ENCODE measurements around the gene SLC35F1.

Gene SLC35F1

DNA sequence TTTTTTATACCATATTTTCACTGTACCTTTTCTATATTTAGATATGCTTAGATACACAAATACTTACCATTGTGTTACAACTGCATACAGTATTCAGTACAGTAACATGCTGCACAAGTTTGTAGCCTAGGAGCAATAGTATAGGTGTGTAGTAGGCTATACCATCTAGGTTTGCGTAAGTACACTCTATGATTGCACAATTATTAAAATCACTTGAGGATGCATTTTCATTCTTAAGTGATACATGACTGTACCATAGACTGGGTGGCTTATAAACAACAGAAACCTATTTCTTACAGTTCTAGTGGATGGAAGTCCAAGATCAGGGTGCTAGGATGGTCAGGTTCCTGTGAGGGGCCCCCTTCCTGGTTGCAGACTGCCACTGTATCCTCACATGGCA, 234.1 kb downstream of the SLC35F1 start:
- H3K4me3 ChIP-seq (ENCODE audit: severe bottlenecking): no peak overlapping the region
- ATAC-seq (ENCODE audit: low read depth) (no peak), DNase-seq (ENCODE audit: low spot score) (no peak)
- no peaks in the 10 kb centered on the region for H3K36me3 ChIP-seq (ENCODE audit: low read depth)
- no peak overlapping the region for H3K27ac ChIP-seq (ENCODE audit: poor library complexity, severe bottlenecking)
- H3K4me1 ChIP-seq (ENCODE audit: insufficient read depth, poor library complexity, severe bottlenecking): no peaks in the 10 kb centered on the region
- H3K27me3 ChIP-seq (ENCODE audit: insufficient read depth, poor library complexity, severe bottlenecking): no peaks in the 10 kb centered on the region
- no peaks in the 10 kb centered on the region for H3K9me3 ChIP-seq (ENCODE audit: severe bottlenecking)
- TF ChIP-seq, protein P1, sequence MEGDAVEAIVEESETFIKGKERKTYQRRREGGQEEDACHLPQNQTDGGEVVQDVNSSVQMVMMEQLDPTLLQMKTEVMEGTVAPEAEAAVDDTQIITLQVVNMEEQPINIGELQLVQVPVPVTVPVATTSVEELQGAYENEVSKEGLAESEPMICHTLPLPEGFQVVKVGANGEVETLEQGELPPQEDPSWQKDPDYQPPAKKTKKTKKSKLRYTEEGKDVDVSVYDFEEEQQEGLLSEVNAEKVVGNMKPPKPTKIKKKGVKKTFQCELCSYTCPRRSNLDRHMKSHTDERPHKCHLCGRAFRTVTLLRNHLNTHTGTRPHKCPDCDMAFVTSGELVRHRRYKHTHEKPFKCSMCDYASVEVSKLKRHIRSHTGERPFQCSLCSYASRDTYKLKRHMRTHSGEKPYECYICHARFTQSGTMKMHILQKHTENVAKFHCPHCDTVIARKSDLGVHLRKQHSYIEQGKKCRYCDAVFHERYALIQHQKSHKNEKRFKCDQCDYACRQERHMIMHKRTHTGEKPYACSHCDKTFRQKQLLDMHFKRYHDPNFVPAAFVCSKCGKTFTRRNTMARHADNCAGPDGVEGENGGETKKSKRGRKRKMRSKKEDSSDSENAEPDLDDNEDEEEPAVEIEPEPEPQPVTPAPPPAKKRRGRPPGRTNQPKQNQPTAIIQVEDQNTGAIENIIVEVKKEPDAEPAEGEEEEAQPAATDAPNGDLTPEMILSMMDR (IDR thresholded peaks at IDR 0.05; ENCODE audit: poor library complexity, severe bottlenecking): no peak

DNA sequence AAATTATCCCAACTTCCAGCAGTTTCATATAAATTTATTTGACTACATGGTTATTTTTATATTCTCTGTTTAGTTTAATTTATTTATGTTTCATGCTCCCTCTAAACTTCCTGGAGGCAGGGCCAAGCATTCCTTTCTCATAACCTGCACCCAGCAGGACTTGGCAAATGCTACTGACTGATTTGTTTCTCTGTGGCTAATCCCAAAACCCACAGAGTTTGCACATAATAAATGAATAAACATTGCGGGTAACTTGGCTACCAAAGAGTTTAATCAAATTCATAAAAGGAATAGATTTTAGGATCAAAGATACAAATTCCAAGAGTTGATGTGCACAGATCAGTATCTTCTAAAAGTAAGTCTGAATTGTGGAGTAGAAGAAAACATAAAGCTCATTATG, 239.5 kb downstream of the SLC35F1 start:
- no peak overlapping the region for H3K4me3 ChIP-seq (ENCODE audit: severe bottlenecking)
- TF ChIP-seq, protein P1 (IDR thresholded peaks at IDR 0.05; ENCODE audit: poor library complexity, severe bottlenecking): no peak

DNA sequence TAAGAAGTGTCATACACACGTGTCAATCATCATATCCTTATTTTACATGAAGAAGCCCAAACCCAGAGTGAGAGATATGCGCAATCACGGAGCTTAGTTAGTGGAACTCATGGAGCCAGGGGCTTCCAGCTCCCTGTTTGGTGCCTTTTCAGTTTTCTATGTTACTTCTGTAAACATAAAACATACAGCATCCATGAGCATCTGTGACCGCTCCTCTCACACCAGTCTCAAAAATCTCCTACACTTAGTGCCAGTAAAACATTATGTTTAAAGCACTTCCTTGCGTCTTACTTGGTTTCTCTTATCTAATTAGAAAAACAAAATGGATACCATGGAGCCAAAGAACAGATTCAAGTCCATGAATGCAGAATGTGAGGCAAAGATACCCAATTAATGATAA, 240.4 kb downstream of the SLC35F1 start:
- TF ChIP-seq, protein P1 (IDR thresholded peaks at IDR 0.05; ENCODE audit: poor library complexity, severe bottlenecking): no peak
- no peak overlapping the region for H3K27ac ChIP-seq (ENCODE audit: poor library complexity, severe bottlenecking)
- no peak for DNase-seq (ENCODE audit: low spot score)

More for the DNA sequence above, 239.5 kb downstream of the SLC35F1 start:
- H3K36me3 ChIP-seq (ENCODE audit: low read depth): no peaks in the 10 kb centered on the region
- DNase-seq (ENCODE audit: low spot score) (no peak), ATAC-seq (ENCODE audit: low read depth) (no peak)
- H3K4me1 ChIP-seq (ENCODE audit: insufficient read depth, poor library complexity, severe bottlenecking): no peaks in the 10 kb centered on the region
- H3K27ac ChIP-seq (ENCODE audit: poor library complexity, severe bottlenecking): no peak overlapping the region
- H3K27me3 ChIP-seq (ENCODE audit: insufficient read depth, poor library complexity, severe bottlenecking): no peaks in the 10 kb centered on the region
- H3K9me3 ChIP-seq (ENCODE audit: severe bottlenecking): no peaks in the 10 kb centered on the region

DNA sequence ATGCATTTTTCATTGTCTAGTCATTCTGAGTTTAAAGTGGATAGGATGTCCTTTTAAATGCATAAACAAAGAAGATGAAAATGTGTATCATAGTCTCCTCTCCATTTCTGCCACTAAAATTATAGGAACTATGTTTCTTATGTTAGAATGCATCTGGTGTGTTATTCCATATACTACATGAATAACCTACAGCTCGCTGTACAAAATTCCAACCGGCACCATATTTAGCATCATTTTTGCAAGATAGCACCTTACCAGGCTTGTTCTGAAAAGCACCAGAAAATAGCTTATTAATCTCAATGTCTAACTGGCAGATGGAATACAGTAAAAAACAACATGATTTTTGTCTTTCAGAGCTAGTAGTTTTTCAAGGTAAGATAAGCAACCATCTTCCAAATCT, 241.5 kb downstream of the SLC35F1 start:
- TF ChIP-seq, protein P1 (IDR thresholded peaks at IDR 0.05; ENCODE audit: poor library complexity, severe bottlenecking): no peak
- no peak for ATAC-seq (ENCODE audit: low read depth)
- Histone ChIP-seq H3K27me3 (ENCODE audit: insufficient read depth, poor library complexity, severe bottlenecking) (no peaks in the 10 kb centered on the region), H3K4me1 (ENCODE audit: insufficient read depth, poor library complexity, severe bottlenecking) (no peaks in the 10 kb centered on the region), H3K27ac (ENCODE audit: poor library complexity, severe bottlenecking) (no peak overlapping the region), H3K9me3 (ENCODE audit: severe bottlenecking) (no peaks in the 10 kb centered on the region), H3K36me3 (ENCODE audit: low read depth) (no peaks in the 10 kb centered on the region), H3K4me3 (ENCODE audit: severe bottlenecking) (no peak overlapping the region)
- DNase-seq (ENCODE audit: low spot score): no peak

More for the DNA sequence above, 240.4 kb downstream of the SLC35F1 start:
- Histone ChIP-seq H3K36me3 (ENCODE audit: low read depth) (no peaks in the 10 kb centered on the region), H3K27me3 (ENCODE audit: insufficient read depth, poor library complexity, severe bottlenecking) (no peaks in the 10 kb centered on the region), H3K9me3 (ENCODE audit: severe bottlenecking) (no peaks in the 10 kb centered on the region), H3K4me3 (ENCODE audit: severe bottlenecking) (no peak overlapping the region), H3K4me1 (ENCODE audit: insufficient read depth, poor library complexity, severe bottlenecking) (no peaks in the 10 kb centered on the region)
- no peak for ATAC-seq (ENCODE audit: low read depth)

DNA sequence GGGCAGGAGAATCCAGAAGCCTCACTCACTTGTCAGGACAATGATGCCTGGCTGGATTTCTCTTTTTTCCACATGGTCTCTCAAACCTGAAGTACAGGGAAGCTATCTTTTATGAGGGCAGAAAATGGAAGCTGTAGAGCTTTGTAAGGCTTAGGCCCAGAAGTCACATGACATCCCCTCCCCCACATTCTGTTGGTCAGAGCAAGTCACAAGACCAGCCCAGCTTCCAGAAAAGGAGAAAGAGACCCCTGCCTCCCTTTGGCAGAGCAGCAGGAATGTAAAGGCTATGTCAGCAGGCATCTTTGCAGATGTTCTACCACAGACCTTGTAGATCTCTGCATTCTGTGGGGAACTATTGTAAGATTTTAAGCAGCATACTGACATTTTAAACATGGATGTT, 245.5 kb downstream of the SLC35F1 start:
- Histone ChIP-seq H3K27ac (ENCODE audit: poor library complexity, severe bottlenecking) (no peak overlapping the region), H3K9me3 (ENCODE audit: severe bottlenecking) (no peaks in the 10 kb centered on the region), H3K4me1 (ENCODE audit: insufficient read depth, poor library complexity, severe bottlenecking) (no peaks in the 10 kb centered on the region), H3K27me3 (ENCODE audit: insufficient read depth, poor library complexity, severe bottlenecking) (no peaks in the 10 kb centered on the region), H3K36me3 (ENCODE audit: low read depth) (no peaks in the 10 kb centered on the region), H3K4me3 (ENCODE audit: severe bottlenecking) (no peak overlapping the region)
- TF ChIP-seq, protein P1 (IDR thresholded peaks at IDR 0.05; ENCODE audit: poor library complexity, severe bottlenecking): no peak
- ATAC-seq (ENCODE audit: low read depth) (no peak), DNase-seq (ENCODE audit: low spot score) (no peak)

All from RWPE2 (cell line).